Muscle layer of duodenum (tissue), 2 donors: ENCODE measurements around the gene HAGHL.

Experiments
- H3K27ac ChIP-seq: one replicate; pipeline ENCODE4 v1.7.0; 2013; ENCODE audit warnings: mild to moderate bottlenecking, low read length
- H3K27me3 ChIP-seq: one replicate; pipeline ENCODE4 v1.7.0; 2013; ENCODE audit warnings: low read depth, mild to moderate bottlenecking, control low read depth, low read length
- H3K36me3 ChIP-seq, 2 donors: one replicate each; pipeline ENCODE4 v1.7.0; 2013; ENCODE audit warnings: low read length in 2 of 2, control low read depth in 1 of 2, mild to moderate bottlenecking in 1 of 2; ENCODE audit not compliant: insufficient read depth in 2 of 2, control insufficient read depth in 1 of 2
- H3K4me1 ChIP-seq, 2 donors: one replicate each; pipeline ENCODE4 v1.7.0; 2013; ENCODE audit warnings: low read length in 2 of 2, mild to moderate bottlenecking in 2 of 2, control low read depth in 1 of 2, moderate library complexity in 1 of 2; ENCODE audit not compliant: insufficient read depth in 2 of 2, control insufficient read depth in 1 of 2
- H3K4me3 ChIP-seq, 2 donors: one replicate each; pipeline ENCODE4 v1.7.0; 2013; ENCODE audit warnings: low read length in 2 of 2, low read depth in 1 of 2, mild to moderate bottlenecking in 1 of 2
- H3K9me3 ChIP-seq, 2 donors: one replicate each; pipeline ENCODE4 v1.7.0; 2013; ENCODE audit warnings: low read length in 2 of 2, control low read depth in 1 of 2, mild to moderate bottlenecking in 1 of 2; ENCODE audit not compliant: control insufficient read depth in 1 of 2
- donor health status: healthy.

HAGHL gene

GRCh38 chr16:704047-704446, 22.9 kb upstream of the HAGHL start:
- H3K9me3 ChIP-seq: no peaks in the 10 kb centered on the region
- H3K27ac ChIP-seq: no peak overlapping the region
- peaks cover 53% of the 10 kb centered on the region for H3K27me3 ChIP-seq
- H3K4me3 ChIP-seq: no peak overlapping the region
- H3K36me3 ChIP-seq: no peaks in the 10 kb centered on the region
- peaks cover 0 to 23% of the 10 kb centered on the region in 2 donors for H3K4me1 ChIP-seq

DNA sequence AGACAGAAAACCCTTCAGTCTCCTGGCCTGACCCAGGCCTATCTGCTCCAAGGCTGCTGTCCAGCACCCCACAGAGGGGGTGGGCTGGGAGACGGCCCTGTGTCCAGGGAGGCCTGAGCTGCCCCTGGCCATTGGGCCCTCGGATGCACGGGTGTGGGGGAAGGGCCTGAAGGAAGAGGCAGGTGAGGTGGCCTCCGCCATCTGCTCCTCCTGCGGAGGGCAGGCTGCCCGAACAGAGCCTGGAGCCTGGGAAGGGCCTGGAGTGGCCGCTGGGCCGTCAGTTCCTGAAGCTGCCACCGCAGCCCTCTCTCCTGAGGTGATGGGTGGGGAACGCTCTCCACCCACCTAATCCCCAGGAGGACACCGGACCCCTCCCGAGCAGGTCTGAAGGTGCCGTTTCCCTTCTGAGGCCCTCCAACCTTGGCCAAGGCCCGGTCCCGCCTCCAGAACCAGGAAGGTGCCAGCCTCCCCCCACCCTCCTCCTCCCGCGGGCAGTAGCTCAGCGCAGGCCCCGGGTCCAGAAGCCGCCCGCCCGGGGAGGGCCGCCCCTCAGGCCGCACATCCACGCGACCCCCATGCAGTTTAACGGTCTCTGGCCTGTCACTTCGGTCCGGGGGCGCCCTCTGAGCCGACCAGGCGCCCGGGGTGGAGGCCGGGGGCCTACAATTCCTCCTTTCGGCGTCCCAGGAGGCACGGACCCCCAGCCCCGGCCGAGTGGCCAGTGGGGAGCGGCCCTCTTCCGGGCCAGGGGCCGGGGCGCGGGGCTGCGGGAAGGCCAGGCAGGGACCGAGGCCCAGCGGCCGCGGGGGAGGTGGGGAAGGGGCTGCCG, 22.1 kb upstream of the HAGHL start:
- H3K36me3 ChIP-seq: no peaks in the 10 kb centered on the region
- peaks cover 0 to 24% of the 10 kb centered on the region in 2 donors for H3K4me1 ChIP-seq
- no peak overlapping the region for H3K27ac ChIP-seq
- H3K27me3 ChIP-seq: peaks cover 56% of the 10 kb centered on the region
- no peaks in the 10 kb centered on the region for H3K9me3 ChIP-seq
- no peak overlapping the region for H3K4me3 ChIP-seq

GRCh38 chr16:705431-706188, 21.3 kb upstream of the HAGHL start, which contains the start of gene FBXL16:
FBXL16 (minus strand) TSS chr16:705801; CDS start chr16:697405, 8,396 bp downstream.
- Histone ChIP-seq H3K36me3 (no peaks in the 10 kb centered on the region), H3K4me1 (peaks cover 0 to 26% of the 10 kb centered on the region in 2 donors), H3K27ac (no peak within 1 kb of the TSS), H3K4me3 (no peak within 1 kb of the TSS), H3K9me3 (no peaks in the 10 kb centered on the region), H3K27me3 (peaks cover 62% of the 10 kb centered on the region)

DNA sequence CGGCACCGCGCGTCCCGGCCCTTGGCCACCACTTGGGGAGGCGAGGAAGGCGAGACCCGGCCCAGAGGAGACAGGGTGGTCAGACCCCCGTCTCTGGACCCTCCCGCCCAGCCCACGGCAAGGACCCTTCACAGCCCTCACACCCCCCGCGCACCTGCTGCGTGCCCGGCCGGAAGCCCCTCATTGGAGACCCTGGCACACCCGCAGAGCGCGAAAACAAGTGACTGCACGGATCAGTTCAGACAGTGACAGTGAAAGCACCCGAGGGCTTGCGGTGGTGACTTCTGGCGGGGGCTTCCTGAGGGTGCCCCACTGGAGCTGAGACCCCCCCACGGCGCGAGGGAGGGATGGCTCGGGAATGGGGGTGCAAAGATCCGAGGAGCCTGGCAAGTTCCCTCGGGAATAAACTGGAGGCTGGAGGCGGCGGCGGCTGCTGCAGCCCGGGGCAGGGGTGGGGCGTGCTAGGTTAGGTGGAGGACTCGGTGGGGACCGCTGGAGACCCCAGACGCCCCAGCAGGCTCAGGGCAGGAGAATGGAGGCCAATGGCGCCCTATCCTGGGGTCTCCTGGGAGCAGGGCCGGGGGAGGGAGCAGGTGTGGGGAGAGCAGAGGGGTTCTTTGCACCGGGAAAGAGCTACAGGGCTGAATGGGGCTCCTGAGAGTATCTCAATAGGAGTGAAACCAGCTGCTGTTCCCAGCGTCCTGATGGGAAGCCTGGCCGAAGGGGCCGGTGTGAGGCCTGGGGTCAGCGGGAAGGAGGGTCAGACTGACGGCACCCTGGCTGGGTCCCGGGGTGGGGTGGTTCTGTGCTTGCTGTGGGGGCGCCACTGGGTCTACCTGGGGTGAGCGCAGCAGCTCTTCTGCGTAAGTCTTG, 20.5 kb upstream of the HAGHL start:
- Histone ChIP-seq H3K27me3 (peaks cover 70% of the 10 kb centered on the region), H3K36me3 (no peaks in the 10 kb centered on the region), H3K27ac (no peak overlapping the region), H3K9me3 (no peaks in the 10 kb centered on the region), H3K4me3 (no peak overlapping the region), H3K4me1 (peaks cover 0 to 18% of the 10 kb centered on the region in 2 donors)

DNA sequence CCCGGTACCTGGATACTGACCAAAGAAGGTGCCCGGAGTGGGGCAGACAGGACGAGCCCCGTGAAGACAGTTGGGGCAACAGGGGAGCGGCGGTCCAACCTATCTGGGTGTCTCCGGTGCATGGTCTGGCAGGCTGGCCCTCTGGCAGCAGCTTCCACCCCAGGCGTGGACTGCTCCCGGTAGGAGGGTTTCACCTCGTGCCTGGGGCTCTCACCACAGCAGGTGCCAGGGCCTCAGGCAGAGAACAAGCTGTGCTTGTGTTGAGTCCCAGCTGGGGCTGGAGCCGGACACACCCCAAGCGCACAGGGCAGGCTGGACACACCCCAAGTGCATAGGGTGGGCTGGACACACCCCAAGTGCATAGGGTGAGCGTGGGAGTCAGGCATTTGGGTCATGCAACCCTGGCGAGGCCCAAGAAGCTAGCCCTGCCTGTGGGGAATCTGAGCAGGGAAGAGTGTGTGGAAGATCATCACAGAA, 19.8 kb upstream of the HAGHL start:
- Histone ChIP-seq H3K4me1 (peaks cover 0 to 18% of the 10 kb centered on the region in 2 donors), H3K27me3 (peaks cover 67% of the 10 kb centered on the region)

DNA sequence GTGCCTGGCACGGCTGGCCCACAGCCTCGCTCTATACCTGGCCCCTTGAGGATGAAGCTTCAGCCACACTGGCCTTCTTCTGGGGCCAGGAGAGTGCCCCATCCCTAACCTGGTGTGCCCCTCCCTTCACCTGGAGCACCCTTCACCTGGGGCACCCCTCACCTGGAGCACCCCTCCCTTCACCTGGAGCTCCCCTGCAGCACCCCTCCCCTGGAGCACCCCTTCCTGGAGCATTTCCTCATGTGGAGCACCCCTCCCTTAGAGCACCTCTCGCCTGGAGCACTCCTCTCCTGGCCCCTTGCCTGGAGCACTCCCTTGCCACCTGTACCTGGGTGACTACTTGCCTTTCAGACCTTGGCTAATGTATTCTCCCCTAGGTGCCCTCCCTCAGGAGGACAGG, 18.9 kb upstream of the HAGHL start:
- Histone ChIP-seq H3K4me3 (no peak overlapping the region), H3K27ac (no peak overlapping the region), H3K4me1 (peaks cover 0 to 18% of the 10 kb centered on the region in 2 donors), H3K36me3 (no peaks in the 10 kb centered on the region), H3K27me3 (peaks cover 60% of the 10 kb centered on the region), H3K9me3 (no peaks in the 10 kb centered on the region)

More for the DNA sequence above, 19.8 kb upstream of the HAGHL start:
- H3K36me3 ChIP-seq: no peaks in the 10 kb centered on the region
- H3K4me3 ChIP-seq: no peak overlapping the region
- no peaks in the 10 kb centered on the region for H3K9me3 ChIP-seq
- no peak overlapping the region for H3K27ac ChIP-seq

DNA sequence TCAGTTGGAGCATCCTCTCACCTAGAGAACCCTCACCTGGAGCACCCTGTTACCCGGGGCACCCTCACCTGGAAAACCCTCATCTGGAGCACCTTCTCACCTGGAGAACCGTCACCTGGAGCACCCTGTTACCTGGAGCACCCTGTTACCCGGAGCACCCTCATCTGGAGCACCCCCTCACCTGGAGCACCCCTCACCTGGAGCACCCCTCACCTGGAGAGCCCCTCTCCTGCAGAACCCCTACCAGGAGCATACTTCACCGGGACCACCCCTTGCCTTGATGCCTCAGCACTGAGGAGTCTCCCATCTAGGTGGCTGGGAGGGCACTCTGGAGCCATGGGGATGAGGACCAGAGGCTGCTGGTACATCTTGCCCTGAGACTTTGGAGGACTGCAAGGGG, 17.9 kb upstream of the HAGHL start:
- no peak overlapping the region for H3K27ac ChIP-seq
- H3K36me3 ChIP-seq: no peaks in the 10 kb centered on the region
- H3K27me3 ChIP-seq: peaks cover 56% of the 10 kb centered on the region
- H3K4me3 ChIP-seq: no peak overlapping the region
- peaks cover 0 to 18% of the 10 kb centered on the region in 2 donors for H3K4me1 ChIP-seq
- no peaks in the 10 kb centered on the region for H3K9me3 ChIP-seq

DNA sequence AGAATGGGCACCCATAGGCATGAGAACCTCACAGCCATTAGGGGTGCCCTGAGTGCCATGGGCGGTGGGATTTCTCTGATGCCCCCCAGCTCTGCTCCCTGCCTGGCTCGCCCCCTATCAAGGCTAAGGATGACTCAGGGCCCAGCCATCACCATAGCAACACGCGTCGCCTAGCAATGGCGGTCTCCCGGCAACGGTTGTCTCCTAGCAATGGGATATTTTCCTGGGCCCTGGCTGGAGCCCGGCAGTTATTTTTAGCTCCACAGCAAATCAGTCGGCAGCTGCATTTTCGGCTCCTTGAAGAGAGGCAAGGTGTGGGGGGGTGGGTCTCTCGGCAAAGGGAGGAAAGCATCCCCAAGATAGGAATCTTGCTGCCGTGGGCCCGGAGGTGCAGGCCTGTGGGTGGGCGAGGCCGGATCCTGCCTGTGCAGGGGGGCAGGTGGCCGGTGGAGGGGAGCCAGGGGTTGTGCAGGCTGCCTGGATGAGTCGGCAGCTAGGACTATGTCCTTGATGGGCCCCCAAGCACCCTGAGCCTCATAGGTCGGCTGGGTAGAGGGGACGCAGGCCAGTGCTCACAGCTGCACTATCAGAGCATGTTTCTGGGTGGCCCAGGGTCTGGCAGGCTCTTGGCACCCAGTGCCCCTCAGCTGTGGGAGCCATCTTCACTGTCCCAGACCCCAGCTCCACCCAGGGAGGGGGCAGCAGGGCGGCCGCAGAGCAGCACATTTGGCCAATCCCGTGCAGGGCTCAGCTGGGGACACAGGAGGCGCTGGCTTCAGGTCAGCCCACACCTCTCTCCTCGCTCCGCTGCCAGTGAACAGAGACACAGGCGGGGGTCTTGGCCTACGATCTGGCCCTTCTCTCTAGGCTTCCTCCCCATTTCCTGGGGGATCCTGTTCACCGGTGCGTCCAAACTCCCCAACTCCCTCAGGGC, 17.1 kb upstream of the HAGHL start:
- Histone ChIP-seq H3K27ac (no peak overlapping the region), H3K4me3 (no peak overlapping the region), H3K9me3 (no peaks in the 10 kb centered on the region), H3K27me3 (peaks cover 47% of the 10 kb centered on the region), H3K36me3 (no peaks in the 10 kb centered on the region), H3K4me1 (peaks cover 0 to 24% of the 10 kb centered on the region in 2 donors)

- Histone ChIP-seq H3K9me3 (no peaks in the 10 kb centered on the region), H3K27ac (no peak overlapping the region), H3K27me3 (peaks cover 47% of the 10 kb centered on the region), H3K4me1 (peaks cover 0 to 25% of the 10 kb centered on the region in 2 donors), H3K4me3 (no peak overlapping the region), H3K36me3 (no peaks in the 10 kb centered on the region)
Measured at GRCh38 chr16:710500-711075, 16.3 kb upstream of the HAGHL start.

DNA sequence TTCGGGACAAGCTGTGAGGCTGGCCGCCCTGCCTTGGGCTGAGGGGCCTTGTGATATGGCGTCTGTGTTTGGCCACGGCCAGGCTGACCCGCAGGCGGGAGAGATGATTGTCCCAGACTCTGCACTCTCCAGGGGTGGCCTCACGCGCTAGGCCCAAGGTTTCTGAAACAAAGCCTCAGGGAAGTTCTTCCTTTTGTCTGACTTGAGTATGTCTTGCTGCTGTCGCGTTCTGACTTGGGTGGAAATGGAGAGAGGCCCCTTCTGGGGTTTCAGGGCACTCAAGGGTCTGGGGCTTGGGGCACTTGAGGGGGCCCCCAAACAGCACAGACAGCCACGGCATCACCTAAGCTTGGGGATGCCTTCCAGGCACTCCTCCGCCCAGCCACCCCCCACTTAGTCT, 15.8 kb upstream of the HAGHL start:
- peaks cover 47% of the 10 kb centered on the region for H3K27me3 ChIP-seq

More for the DNA sequence above, 15.8 kb upstream of the HAGHL start:
- Histone ChIP-seq H3K9me3 (no peaks in the 10 kb centered on the region), H3K27ac (no peak overlapping the region), H3K36me3 (no peaks in the 10 kb centered on the region), H3K4me1 (peaks cover 0 to 27% of the 10 kb centered on the region in 2 donors), H3K4me3 (no peak overlapping the region)
